HL-60 (cell line): ENCODE measurements around the gene GOLPH3.

Experiments
- DNase-seq, 2 experiments: peaks; one replicate each; pipeline ENCODE4 v3.0.0-alpha.2; 2010 to 2020; ENCODE audit warnings: low read depth in 1 of 2, low spot score in 1 of 2
- H3K27ac ChIP-seq: fragments of 250-450 bp; sonication (Bioruptor Pico); replicated peaks from 2 replicates; pipeline ENCODE4 v1.5.1; 2020; ENCODE audit warnings: mild to moderate bottlenecking, moderate library complexity
- H3K27me3 ChIP-seq: fragments of 250-450 bp; sonication (Bioruptor Pico); 2 replicates; pipeline ENCODE4 v1.5.1; 2021; ENCODE audit warnings: mild to moderate bottlenecking, moderate library complexity; ENCODE audit not compliant: insufficient read depth, poor library complexity, severe bottlenecking
- H3K4me3 ChIP-seq: replicated peaks from 2 replicates; pipeline ENCODE4 v1.5.1; 2011; ENCODE audit warnings: mild to moderate bottlenecking, control low read depth, low read length; ENCODE audit not compliant: insufficient read depth
- GABPA ChIP-seq: IDR thresholded peaks from 2 replicates; pipeline ENCODE4 v1.6.1; 2012; ENCODE audit warnings: low read depth
- POLR2AphosphoS5 ChIP-seq: IDR thresholded peaks from 2 replicates; pipeline ENCODE4 v1.6.1; 2012; ENCODE audit warnings: low read depth
- SPI1 ChIP-seq: IDR thresholded peaks from 2 replicates; pipeline ENCODE4 v1.6.1; 2012; ENCODE audit warnings: low read depth, mild to moderate bottlenecking, borderline replicate concordance
- TF ChIP-seq, protein P1 (sequence below): IDR thresholded peaks from 2 replicates; pipeline ENCODE4 v1.6.1; 2012; ENCODE audit warnings: low read depth; ENCODE audit not compliant: insufficient replicate concordance
- TF ChIP-seq, protein P2 (sequence below): IDR thresholded peaks from one replicate; pipeline ENCODE4 v1.5.1; 2011; ENCODE audit warnings: low read length, control low read depth, inconsistent platforms; ENCODE audit not compliant: insufficient read depth

The GOLPH3 gene

DNA sequence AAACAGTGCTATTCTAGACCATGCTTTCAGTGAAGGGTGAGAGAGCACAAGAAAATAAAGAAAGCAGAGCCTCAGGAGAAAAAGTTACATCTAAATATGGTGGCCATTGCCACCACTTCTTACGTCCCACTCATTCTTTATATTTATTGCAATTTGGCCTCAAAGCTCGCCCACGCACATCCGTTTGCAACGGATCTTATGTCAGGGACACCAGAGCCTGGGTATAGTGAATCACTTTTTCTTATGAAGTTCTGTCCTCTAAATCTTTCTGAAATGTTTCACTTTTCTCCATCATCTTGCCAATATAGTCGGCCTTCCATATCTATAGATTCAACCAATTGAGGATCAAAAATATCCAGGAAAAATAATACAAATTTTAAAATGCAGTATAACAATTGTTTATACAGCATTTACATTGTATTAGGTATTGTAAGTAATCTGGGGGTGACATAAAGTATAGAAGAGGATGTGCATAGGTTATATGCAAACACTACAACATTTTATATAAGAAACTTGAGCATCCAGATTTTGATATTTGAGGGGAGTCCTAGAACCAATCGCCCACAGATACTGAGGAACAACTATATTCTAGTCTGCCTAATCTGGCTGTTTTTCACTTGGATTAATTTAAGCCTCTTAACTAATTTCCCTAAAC lies 35.2 kb downstream of the GOLPH3 start:
- TF ChIP-seq SPI1 (no peak), POLR2AphosphoS5 (no peak), GABPA (no peak)
- TF ChIP-seq, protein P1, sequence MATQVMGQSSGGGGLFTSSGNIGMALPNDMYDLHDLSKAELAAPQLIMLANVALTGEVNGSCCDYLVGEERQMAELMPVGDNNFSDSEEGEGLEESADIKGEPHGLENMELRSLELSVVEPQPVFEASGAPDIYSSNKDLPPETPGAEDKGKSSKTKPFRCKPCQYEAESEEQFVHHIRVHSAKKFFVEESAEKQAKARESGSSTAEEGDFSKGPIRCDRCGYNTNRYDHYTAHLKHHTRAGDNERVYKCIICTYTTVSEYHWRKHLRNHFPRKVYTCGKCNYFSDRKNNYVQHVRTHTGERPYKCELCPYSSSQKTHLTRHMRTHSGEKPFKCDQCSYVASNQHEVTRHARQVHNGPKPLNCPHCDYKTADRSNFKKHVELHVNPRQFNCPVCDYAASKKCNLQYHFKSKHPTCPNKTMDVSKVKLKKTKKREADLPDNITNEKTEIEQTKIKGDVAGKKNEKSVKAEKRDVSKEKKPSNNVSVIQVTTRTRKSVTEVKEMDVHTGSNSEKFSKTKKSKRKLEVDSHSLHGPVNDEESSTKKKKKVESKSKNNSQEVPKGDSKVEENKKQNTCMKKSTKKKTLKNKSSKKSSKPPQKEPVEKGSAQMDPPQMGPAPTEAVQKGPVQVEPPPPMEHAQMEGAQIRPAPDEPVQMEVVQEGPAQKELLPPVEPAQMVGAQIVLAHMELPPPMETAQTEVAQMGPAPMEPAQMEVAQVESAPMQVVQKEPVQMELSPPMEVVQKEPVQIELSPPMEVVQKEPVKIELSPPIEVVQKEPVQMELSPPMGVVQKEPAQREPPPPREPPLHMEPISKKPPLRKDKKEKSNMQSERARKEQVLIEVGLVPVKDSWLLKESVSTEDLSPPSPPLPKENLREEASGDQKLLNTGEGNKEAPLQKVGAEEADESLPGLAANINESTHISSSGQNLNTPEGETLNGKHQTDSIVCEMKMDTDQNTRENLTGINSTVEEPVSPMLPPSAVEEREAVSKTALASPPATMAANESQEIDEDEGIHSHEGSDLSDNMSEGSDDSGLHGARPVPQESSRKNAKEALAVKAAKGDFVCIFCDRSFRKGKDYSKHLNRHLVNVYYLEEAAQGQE: no peak
- TF ChIP-seq, protein P2, sequence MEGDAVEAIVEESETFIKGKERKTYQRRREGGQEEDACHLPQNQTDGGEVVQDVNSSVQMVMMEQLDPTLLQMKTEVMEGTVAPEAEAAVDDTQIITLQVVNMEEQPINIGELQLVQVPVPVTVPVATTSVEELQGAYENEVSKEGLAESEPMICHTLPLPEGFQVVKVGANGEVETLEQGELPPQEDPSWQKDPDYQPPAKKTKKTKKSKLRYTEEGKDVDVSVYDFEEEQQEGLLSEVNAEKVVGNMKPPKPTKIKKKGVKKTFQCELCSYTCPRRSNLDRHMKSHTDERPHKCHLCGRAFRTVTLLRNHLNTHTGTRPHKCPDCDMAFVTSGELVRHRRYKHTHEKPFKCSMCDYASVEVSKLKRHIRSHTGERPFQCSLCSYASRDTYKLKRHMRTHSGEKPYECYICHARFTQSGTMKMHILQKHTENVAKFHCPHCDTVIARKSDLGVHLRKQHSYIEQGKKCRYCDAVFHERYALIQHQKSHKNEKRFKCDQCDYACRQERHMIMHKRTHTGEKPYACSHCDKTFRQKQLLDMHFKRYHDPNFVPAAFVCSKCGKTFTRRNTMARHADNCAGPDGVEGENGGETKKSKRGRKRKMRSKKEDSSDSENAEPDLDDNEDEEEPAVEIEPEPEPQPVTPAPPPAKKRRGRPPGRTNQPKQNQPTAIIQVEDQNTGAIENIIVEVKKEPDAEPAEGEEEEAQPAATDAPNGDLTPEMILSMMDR: no peak
- no peaks in the 10 kb centered on the region for H3K27me3 ChIP-seq
- DNase-seq: no peak
- H3K27ac ChIP-seq: no peak overlapping the region
- no peak overlapping the region for H3K4me3 ChIP-seq

DNA sequence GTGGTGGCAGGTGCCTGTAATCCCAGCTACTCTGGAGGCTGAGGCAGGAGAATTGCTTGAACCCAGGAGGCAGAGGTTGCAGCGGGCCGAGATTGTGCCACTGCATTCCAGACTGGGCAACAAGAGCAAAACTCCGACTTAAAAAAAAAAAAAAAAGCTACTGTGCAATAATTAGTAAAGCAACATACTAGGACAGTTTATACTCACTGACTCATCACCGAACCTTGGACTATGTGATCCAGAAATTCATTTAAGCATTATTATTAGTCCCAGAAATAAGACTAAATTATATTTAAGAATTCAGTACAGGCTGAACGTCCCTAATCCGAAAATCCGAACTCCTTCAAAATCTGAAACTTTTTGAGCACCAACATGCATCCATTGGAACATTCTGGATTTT lies 37.8 kb downstream of the GOLPH3 start:
- Histone ChIP-seq H3K4me3 (no peak overlapping the region), H3K27ac (no peak overlapping the region), H3K27me3 (no peaks in the 10 kb centered on the region)
- TF ChIP-seq, protein P2: no peak
- TF ChIP-seq, protein P1: no peak
- TF ChIP-seq SPI1 (no peak), GABPA (no peak), POLR2AphosphoS5 (no peak)
- DNase-seq: no peak

DNA sequence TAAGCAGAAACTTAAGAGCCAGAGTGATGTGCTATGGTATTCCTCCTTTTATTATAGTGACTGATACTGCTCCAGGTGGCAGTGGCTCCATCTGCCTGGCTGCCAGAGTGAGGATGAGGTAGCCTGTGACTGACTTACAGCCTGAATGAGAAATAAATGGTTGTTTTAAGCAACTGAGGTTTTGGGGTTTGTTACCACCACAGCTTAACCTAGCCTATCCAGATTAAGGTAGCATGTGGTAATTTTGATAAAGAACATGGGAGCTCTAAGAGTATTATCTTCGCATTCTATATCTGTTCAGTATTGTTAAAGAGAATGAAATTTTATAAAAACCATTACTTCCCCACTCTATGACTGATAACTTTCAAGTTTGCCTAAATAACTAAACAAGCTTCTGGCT lies 39.0 kb downstream of the GOLPH3 start:
- Histone ChIP-seq H3K4me3 (no peak overlapping the region), H3K27me3 (no peaks in the 10 kb centered on the region), H3K27ac (no peak overlapping the region)
- TF ChIP-seq POLR2AphosphoS5: no peak
- TF ChIP-seq SPI1: no peak
- TF ChIP-seq, protein P2: no peak
- TF ChIP-seq, protein P1: no peak
- no peak for TF ChIP-seq GABPA
- no peak for DNase-seq
